Retina (tissue), 1 donor: ENCODE data around the gene GPRC5C.
"Not testable (repeated sequence)": the region's sequence is repeated elsewhere in the genome, so short reads cannot be mapped to it uniquely, and the experiment has no call there.

Source experiments
- DNase-seq: peaks from one replicate; pipeline ENCODE4 v3.0.0-alpha.2; 2016

GPRC5C gene

GRCh38 chr17:74477411-74477810 lies 45.5 kb downstream of the GPRC5C start:
- no peak for DNase-seq

DNA sequence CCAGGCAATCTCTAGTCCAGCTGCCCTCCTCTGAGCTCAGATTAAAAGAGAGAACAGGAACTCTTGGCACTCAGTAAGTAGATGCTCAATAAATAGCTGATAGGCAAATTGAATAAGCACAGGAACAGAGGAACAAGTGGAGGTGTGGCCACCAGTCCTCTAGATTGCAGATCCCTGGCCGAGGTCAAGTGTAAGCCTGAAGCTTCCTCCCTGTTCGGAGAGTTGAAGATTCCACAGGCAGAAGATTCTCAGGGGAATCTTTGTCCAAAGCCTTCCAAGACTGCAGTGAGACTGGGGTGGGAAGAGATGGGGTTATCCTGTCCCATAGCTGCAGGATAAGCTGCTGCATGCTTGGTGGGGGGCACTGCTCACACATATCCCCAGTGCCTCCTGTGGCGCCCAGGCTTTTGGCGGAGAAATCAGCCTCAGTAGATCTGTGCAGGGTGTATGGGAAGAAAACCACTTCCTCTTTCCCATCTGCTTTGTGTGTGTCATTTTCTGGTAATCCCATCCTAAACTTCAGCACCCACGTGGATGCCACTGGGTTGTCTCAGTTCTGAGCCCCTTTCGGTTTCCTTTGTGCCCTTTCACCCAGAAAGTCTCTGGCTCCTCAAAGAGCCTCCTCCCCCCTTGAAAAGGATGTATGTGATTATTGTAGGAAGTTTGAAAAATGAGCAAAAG lies 46.7 kb downstream of the GPRC5C start:
- no peak for DNase-seq

GRCh38 chr17:74480290-74480689 lies 48.4 kb downstream of the GPRC5C start:
- no peak for DNase-seq

GRCh38 chr17:74481621-74482020 lies 49.7 kb downstream of the GPRC5C start:
- no peak for DNase-seq

DNA sequence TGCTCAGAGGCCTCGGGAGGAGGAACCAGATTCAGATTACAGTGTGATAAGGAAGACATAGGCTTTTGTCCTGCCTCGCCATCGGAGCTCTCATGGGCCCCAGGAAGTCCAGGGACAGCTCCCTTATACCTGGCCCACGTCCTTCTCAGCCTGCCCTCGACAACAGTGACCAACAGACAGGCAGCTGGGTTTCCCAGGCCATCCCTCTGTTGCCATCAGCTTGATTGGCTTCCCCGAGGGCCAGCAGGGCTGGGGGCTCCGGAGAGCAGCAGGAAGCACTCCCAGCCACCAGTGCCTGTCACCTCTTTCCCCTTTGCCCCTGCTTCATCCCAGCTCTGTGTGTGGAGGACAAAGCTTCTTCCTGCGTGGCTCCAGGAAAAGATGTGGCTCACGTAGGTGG lies 52.2 kb downstream of the GPRC5C start:
- DNase-seq: no peak

DNA sequence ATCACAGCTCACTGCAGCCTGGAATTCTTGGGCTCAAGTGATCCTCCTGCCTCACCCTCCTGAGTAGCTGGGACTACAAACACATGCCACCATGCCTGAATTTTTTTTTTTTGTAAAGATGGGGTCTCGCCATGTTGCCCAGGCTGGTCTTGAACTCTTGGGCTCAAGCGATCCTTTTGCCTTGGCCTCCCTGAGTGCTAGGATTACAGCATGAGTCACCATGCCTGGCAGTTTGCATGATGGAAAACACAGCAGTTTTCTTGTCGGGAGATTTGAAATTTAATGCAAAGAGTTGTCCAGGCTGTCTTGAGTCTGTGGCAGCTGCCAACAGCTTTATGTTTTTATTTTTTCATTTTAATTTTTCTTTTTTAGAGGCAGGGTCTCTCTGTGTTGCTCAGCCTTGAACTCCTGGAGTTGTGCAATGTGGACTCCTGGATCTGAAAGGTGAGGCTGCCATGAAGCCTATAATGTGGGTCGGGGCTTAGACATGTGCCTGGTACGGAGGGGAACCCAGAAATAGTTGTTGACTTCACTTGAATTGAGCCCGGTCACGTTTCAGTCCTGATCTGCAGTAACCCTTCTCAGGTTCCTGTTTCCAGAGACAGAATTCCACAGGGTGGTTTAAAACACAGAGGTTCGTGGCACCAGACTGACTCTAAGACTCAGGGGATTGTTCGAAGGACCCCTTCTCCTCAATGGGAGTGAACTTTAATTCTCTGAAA lies 53.3 kb downstream of the GPRC5C start:
- DNase-seq: no peak

DNA sequence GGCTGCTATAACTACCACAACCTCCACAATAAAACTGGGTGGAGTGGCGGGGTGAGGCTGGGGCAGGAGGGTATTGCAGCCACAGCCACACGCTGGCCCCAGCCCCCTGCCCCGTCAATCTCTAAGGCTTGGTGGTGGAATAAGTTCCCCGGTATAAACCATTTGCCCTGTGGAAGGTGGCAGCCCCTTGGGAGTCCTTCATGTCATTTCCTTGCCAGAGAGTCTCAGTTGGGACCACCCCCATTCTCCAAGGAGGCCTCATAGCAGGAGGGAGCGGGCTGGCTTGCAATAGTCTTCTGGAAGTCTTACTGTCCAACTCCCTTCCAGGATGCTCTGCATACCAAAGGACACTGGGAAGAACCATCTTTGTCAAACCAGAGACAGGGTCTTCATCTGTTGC lies 54.0 kb downstream of the GPRC5C start:
- DNase-seq: no peak

GRCh38 chr17:74488276-74488675 lies 56.4 kb downstream of the GPRC5C start:
- DNase-seq: not testable (repeated sequence)

DNA sequence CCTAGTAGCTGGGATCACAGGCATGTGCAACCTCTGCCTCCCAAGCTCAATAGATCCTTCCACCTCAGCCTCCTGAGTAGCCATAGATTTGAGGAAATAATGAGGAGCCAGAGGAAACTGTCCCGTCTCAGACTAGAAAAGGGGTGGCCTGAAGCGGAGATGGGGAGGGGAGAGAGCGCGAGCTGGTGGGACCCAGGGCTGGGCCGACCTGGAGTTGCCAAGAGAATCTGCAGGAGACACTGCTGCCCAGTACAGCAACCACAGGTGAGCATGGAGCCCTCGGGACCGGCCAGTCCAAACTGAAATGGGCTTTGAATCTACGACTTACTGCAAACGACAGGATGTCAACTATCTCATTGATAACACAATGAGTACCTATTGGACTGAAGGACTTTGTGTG lies 58.8 kb downstream of the GPRC5C start:
- DNase-seq: no peak

DNA sequence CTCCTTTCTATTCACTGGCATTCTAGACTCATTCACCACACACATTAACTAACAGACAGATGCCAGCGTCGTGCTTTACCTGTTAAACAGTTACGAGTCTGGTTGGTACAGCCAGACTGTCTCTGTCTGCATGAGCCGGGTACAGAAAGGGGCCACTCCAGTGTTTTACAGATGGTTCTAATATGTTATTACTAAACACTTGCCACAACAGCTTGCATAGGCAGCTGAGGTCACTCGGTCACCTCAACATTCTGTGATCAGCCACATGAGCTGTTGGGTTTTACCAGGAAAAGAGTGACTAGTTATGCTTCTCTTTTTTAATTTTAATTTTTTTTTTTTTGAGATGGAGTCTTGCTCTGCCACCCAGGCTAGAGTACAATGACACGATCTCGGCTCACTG lies 59.7 kb downstream of the GPRC5C start:
- no peak for DNase-seq

DNA sequence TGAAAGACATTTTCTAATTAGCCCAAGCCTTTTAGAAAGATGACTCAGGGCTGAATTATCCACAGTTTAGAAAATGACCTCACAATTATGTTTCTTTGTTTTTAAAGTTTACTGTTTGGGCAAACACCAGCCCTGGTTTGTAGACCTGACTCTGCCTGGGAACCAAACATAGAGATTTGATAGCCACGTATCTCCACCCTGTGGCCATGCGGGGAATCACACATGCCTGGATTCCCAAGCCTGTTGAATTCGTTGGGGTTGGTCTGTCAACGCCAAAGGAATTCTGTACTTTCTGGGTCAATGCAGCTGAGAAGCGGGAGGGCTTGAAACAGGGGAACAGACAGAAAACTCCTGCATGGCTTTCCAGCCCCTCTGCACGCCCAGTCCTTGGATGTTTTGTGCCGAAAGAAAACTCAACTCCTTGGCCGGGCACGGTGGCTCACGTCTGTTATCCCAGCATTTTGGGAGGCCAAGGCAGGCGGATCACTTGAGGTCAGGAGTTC lies 61.5 kb downstream of the GPRC5C start:
- peak; percentile 81 for DNase-seq
